Measurements from ENCODE around the gene PRDM12.

GRCh38 chr9:130630506-130631330, 33.7 kb upstream of the PRDM12 start:
- TF ChIP-seq CTCF (IDR thresholded peaks at IDR 0.05; ENCODE audit: low read length) (no peak), EZH2 (IDR thresholded peaks at IDR 0.05; ENCODE audit: borderline replicate concordance, low read length) (no peak)

All from OCI-LY1 (cell line).